Stimulated activated CD8-positive, alpha-beta memory T cell treated with anti-CD3 and anti-CD28 coated beads, Interleukin-15, amount 100 ng/mL, for 1 hour (primary cell): ENCODE results near the gene ITFG2.

ENCODE experiments used
- DNase-seq: peaks from one replicate; pipeline ENCODE4 v3.0.0-alpha.2; 2020; ENCODE audit warnings: low read depth

The ITFG2 gene

DNA sequence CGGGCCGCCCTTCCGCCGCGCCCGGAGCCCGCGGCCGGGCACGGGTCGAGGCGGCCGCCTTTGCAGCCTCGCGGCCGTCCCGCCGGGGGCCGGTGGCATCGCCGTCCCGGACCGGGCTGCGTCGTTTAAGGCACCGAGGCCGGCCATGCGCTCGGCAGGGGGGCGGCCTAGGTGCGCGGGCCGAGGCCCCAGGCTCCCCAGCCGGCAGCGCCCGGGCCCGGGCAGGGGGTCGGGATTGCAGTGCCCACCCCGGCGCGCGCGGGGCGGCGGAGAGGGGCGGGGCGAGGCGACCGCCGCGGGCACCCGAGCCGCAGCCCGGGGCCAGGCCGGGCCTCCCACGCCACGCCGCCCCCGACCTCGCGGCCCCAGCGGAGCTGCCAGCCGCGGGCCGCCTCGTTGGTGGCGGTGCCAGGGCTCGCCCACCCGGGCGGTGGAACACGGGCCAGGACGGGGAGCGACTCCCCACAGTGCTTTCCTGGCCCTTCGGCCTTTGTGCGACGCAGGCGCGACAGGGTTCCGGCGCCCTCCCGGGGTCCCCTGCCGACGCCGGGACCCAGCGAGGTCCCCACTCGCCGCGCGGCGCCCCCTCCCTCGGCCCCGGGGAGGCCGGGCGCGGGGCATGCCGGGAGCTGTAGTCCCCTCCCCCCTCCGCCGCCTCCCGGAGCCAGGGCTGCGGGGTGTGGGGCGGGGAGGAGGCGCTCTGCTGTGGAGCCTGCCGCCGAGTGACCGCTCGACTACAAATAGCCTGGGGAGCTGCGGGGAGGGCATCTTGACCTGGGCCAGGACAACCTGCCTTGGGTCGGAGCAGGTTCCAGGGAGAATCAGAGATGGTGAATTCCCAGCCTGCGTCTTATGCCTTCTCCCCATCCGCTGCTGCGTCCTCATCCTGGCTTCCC lies 16.9 kb upstream of the ITFG2 start:
- peak; percentile 46 for DNase-seq

DNA sequence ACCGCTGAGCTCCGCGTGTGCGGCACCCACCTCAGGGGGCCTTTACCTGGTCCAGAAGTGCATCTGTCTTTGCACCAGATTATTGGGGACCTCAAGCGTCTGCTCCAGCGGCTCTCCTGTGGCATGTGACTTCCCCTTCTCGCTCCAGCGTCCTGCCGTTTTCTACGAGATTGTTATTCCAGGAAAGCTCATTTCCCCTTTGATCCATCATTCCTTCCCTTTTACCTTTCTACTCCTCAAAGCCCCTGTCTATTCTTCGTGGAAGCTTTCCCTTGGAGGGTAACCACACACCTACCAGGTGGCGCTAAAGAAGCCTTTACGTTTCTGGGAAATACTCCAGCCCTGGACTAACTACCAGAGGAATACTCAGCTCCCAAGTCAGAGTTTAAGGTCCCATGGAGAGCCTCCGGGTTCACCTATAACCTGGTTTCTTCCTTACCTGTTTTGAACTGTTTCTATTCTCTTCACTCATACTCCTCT lies 16.2 kb upstream of the ITFG2 start:
- DNase-seq = no peak

DNA sequence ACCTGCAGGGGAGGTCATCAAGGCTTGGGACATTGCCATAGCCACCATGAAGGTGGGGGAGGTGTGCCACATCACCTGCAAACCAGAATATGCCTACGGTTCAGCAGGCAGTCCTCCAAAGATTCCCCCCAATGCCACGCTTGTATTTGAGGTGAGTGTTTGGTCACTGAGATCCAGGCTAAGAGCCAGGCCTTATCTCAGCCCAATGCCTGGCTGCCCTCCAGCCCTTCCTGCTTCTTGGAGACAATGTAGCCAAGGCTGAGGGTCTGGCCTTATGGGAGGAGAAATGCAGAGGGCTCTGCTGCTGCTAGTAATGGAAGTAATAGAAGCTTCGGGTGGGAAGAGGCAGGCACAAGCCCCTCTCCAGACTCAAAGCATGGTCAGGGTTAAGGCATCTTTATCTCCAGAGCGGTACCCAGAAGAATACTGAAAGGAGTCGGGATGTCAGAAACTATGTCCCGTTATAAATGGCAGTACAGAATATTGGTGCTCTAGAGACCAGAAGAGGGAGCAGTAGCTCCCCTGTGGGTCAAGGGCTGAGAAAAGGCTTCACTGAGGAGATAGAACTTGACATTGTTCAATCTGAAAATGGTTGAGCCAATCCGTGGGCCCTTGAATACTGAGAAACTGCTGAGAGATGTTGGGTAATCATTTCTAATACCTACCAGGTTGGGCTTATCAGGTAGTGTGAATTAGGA lies 14.6 kb upstream of the ITFG2 start:
- DNase-seq = no peak

DNA sequence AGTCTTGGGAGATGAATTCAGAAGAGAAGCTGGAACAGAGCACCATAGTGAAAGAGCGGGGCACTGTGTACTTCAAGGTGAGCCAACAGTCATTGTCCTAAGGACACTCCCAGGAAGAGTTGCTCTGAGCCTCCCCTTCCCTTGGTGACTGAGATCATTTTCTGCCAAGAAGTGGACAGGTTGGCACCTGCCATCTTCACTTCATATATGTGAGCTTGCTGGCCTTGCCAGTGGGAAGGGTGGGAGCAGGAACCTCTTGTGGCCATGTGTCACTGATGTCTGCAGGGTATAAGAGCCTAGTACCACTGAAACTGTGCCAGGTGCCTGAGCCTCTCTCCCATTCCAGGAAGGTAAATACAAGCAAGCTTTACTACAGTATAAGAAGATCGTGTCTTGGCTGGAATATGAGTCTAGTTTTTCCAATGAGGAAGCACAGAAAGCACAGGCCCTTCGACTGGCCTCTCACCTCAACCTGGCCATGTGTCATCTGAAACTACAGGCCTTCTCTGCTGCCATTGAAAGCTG lies 12.4 kb upstream of the ITFG2 start:
- DNase-seq = no peak

DNA sequence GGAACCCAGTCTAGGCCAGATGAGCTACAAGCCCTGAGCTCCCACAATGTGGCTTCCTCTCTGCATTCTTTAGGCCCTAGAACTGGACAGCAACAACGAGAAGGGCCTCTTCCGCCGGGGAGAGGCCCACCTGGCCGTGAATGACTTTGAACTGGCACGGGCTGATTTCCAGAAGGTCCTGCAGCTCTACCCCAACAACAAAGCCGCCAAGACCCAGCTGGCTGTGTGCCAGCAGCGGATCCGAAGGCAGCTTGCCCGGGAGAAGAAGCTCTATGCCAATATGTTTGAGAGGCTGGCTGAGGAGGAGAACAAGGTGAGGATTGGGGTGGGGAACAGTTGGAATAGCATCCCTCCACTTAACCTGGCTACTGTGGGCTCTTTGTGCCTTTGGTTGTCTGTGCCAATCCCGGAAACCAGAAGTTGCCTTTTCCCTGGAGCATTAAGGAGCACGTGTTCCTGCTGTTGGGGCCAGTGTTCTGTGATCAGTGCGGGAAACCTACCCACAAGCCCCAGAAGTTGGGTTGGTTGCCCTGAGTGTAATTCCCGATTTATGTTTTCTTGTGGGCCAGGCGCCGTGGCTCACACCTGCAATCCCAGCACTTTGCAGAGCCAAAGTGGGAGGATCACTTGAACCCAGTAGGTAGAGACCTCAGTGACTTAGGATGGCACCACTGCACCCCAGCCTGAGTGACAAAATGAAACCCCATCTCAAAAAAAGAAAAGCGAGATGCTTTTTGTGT lies 11.3 kb upstream of the ITFG2 start:
- DNase-seq = no peak

DNA sequence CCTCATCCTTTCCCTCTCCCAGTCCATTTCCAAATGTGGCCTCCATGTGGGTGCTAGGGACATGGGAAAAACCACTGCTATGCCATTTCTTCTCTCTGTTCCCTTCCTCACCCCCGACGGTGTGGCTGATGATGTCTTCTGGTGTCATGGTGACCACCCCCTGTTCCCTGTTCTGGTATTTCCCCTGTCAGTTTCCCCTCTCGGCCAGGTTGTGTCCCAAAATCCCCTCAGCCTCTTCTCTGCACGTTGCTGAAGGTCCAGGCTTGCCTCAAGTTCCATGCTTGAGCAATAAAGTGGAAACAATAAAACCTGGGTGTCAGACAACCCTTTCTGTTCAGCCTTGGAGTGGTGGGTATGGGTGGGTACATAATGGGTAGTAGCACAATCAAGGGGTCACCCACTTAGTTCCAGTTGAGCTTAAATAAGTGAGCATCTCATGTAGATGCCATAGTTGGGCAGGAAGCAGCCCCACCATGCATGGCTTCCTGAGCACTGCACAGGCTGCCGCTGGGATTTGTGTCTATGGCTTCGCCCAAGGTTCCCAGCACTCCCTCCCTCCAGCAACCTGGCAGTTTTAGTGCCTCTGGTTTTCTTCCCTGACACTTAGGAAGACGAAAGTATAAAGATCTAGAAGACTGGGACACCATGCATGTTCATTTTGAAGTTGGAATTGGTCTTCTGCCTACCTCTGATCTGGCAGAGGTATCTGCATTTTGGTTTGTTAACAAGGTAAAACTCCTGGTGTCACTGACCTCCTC lies 8.7 kb upstream of the ITFG2 start:
- DNase-seq = no peak

DNA sequence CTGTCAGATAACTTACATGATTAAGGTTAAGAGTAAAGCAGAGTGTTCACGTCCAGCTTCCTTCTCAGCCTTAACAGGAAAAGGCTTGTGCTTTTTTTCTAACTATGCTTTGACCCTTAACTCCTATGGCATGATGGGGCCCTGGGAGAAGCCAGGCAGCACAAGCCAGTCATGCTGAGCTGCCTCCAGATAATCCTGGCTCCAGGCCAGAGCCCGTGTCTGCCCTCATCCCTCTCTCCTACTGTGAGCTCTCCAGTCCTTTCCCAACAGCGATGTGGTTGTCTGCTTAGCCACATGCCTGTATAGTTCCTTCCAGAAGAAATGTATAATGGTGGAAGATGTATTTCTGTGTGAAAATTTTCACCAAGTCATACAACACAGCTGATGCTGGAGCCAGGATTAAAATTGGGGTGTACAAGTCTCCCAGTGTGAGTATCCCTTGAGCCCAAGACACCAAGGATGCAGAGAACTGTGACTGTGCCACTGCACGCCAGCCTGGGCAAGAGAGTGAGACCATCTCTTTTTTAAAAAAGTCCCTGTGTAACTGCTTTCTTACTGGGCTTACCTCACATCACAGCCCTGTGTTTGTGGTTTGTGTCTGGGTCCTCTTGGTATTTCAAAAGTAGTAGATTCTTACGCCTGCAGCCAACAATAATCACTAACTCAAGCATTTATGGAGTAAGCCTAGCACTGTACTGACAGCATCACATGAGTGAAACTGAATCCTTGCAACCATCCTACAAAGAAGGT lies 7.9 kb upstream of the ITFG2 start:
- no peak for DNase-seq

DNA sequence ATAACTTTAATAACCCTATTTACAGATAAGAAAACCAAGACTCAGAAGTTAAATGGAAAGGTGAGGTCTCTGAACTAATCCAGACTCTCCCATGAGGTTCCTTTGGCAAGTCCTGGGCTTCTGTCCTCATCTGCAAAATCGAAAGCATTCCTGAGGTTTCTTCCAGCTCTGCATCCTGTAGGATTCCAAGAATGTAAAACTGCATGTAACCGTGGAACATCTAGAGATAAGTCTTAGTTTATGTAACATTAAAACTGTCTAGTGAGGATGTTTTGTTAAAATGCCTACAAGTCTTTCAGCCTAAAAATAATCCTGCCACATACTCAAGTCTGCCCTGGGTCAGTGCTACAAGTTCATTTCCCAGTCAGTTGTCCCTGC lies 7.3 kb upstream of the ITFG2 start:
- no peak for DNase-seq

DNA sequence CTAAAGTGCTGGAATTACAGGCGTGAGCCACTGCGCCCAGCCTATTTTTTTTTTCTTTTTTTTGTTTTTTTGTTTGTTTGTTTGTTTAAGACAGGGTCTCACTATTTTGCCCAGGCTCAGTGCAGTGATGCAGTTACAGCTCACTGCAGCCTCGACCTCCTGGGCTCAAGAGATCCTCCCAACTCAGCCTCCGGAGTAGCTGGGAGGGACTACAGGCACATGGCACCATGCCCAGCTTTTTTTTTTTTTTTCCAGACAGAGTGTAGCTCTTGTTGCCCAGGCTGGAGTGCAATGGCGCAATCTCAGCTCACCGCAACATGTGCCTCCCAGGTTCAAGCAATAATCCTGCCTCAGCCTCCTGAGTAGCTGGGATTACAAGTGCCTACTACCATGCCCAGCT lies 5.8 kb upstream of the ITFG2 start:
- DNase-seq = no peak

DNA sequence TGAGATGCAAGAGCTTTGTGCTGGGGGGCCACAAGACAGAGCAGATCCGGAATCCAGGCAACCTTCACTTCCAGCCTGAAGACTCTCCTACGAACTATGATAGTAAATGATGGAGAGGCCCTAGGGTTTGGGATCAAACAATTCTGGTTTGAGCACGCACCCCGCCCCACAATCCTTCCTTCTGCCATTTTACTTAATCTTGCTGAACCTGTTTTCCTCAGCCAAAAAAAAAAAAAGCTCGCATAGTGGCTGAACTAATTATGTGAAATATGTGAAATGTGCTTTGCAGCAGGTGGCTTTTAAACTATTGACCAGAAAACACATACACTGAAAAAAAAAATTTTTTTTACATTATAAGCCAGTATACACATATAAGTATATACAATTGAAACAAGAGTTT lies 667 bp upstream of the ITFG2 start:
- no peak for DNase-seq

DNA sequence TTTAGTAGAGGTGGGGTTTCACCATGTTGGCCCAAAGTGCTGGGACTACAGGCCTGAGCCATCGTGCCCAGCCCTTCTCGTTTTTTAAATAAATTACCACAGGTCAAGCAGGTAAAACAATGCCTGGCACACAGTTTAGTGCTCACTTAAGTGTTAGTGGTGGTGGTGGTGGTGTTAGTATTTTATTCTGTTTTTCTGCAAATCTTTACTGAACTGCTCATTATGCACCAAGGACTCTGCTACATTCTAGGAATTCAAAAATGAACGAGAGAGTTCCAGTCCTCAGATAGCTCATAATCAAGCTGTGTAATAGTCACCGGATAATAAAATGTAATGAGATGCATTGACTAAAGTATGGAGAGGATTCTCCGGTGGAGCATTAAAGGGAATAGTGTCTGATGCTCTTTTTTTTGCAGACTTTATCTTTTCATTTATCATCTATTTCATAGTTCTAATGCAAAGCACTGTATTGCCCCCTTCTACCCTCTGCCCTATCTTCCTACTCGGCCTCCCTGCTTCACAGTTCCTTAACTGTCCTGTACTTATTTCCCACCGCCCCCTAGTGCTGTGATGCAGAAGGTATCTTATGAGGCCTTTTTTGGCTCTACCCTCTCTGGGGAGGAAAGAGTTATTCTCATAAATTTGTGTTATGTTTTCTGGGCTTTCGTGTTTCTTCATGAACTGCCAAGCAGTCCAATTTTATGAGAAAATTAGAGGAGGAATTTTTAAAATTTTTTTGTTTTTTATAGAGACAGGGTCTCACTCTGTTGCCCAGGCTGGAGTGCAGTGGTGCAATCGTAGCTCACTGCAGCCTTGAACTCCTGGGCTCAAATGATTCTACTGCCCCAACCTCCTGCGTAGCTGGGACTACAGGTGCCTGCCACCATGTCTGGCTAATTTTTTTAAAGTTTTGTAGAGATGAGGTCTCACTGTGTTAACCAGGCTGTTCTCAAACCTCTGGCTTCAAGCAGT lies 1.0 kb downstream of the ITFG2 start:
- DNase-seq = peak; percentile 8

DNA sequence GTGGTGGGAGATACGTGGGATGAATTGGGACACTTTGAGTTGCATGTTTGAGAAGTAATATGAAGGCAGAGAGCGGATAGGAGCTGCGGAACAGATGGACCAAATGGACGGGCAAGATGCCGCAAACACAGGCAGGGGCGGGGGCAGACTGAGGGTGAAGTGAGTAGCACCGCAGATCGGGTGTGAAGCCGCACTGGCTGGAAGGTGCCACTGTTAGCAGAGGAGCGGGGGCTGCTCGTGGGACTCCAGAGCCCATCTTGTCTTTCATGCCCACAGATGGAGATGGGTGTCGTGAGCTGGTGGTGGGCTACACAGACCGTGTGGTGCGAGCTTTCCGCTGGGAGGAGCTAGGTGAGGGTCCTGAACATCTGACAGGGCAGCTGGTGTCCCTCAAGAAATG lies 7.3 kb downstream of the ITFG2 start:
- no peak for DNase-seq

DNA sequence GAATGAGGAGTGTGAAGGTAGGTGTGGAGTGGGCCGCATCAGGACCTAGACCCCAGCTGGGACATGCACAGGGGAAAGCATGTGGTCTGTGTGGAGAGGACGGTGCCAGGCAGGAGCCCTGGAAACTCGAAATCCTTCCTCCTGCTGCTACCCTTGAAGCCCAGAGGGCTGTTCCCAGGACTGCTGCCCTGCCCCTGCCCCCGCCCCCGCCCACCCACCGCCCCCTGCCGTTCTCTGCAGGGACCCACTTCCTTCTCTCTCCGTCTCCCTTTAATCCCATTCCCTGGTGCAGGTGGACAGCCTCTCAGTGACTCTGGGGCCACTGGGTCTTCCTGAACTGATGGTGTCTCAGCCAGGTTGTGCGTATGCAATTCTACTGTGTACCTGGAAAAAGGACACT lies 8.0 kb downstream of the ITFG2 start:
- DNase-seq = no peak

DNA sequence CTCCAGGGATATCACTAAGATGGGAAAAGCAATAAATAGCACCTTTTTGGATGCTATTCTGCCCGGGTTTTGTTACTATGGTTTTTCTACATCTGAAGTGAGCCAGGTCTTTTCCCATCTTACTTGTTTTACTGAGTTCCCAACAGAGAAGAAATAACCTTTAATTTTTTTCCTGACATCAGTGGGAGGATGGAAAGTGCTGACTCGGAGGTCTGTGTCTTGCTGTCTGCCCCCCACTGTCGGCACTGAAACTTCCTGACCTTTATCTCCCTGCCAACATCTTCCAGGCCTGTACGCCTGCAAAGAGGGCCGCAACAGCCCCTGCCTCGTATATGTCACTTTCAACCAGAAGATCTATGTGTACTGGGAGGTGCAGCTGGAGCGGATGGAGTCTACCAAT lies 11.0 kb downstream of the ITFG2 start:
- no peak for DNase-seq

DNA sequence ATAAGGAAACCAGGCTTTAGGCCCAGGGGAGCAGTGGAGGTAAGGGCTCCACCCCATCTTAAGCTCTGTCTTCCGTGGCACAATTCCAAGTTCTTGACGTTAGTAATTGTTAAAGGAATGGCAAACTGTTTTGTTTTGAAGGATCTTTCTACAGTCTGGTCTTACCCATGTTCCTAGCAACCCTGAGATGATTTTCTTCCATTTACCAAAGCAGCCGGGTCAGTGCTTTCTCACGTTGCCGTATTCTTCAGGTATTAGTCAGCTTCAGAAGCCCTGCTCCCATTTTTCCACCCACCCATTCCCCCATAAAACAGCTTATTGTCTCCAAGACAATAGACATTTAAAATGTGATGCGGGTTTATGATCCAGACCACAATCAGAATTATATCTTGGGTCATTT lies 12.1 kb downstream of the ITFG2 start:
- DNase-seq = no peak

DNA sequence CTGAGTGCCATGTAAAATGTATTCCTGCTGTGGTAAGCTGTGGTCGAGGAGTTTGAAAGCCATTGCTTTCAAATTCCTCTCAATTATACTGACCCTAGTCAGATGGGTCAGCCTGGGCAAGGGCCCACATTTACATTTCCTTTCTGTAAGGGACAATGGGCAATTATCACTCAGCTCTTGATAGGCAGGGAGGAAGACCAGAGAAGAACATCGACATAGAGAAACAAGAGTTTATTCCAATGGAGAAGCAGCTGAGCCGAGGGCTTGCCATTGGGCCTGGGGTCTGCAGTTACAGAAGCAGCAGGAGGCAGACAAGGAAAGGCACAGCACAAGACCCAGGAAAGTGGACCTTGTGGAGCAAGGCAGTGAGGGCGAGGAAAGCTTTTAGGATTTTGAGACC lies 12.7 kb downstream of the ITFG2 start:
- DNase-seq = no peak

DNA sequence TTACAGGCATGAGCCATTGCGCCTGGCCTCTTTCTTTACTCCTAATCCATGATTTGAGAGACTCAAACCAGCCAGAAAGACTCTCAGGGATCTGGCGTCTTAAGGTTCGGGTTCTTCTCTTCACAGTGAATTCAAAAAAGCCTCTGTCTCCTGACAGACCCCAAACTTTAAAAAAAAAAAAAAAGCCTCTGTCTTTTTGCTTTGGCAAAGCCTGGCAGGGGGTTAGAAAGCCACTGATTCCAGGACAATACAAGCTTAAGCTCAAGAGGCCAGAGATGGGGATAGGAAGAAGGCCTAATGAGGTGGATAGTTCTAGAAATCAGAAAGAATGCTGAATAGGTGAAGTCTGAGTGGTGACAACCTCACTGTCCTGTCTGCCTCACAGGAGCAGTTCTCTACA lies 13.6 kb downstream of the ITFG2 start:
- no peak for DNase-seq

DNA sequence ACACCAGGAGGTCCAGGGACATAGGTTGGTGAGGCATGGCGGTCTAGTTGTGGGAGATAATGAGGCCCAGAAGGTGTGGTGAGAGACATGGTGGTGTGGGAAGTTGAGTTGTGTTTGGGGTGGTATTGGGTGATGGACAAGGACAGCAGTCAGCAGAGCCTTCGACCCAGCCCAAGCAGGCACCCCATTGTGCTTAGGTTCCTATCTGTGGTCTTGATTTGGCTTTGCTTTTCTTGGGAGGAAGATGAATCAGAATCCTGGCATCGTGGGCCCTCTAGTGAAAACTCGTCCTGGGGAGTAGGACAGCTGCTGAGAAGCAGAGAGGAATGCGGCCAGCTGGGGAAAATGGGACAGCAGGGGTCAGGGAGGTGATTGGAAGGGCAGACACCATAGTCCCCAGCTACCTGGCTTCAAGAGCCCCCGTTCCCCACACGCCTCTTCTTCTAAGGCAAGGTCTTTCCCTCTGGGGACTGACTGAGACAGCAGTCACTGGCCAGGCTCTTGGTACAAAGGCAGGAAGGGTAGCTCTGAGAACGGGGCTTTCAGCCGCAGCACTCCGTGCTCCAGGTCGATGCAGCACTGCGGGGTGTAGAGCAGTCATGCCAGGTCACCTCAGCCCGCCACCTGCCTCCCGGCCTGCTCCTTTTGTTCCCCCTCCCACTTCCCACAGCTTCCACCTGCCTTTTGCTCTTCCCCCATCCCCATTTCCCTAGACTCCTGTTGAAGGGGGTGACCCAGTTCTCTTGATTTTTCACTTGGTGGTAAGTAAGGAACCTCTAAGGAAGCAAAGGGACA lies 14.4 kb downstream of the ITFG2 start:
- DNase-seq = no peak

DNA sequence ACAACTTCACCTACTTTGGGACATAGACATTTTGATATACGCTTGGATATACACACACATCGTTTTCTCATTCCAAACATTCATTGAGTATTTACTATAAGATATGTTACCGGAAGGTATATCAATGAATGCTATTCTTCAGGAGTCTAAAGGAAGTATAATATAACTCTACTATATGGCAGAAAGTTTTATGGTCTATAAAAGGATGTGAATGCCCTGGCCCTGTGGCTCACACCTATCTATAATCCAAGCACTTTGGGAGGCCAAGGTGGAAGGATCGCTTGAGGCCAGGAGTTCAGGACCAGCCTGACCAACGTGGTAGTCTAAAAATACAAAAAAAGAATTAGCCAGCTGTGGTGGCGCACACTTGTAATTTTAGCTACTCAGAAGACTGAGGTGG lies 16.8 kb downstream of the ITFG2 start:
- no peak for DNase-seq
